Heart left ventricle (tissue), 16 donors: ENCODE results near the gene TSKU. TPM values are rescaled to one million over a fixed set of nuclear protein-coding genes. Genes with fewer than 3 reads are reported as not detected.

Experiments used
- ATAC-seq, 4 donors: fragments of 200-7000 bp; cut with Tn5 transposase; one replicate each; pipeline ENCODE4 v1.9.1; 2020 to 2022; ENCODE audit warnings: moderate library complexity in 4 of 4, mild to moderate bottlenecking in 3 of 4, moderate number of reproducible peaks in 1 of 4
- DNase-seq, 5 donors: peaks; one replicate each; pipeline ENCODE4 v3.0.0-alpha.2; 2020
- H3K27ac ChIP-seq, 12 donors: fragments of 200-600 bp; sonication (generic) in 4 of 12; one replicate each; pipeline versions ENCODE4 v1.5.0 to v1.8.0; 2016 to 2022; ENCODE audit warnings: mild to moderate bottlenecking in 2 of 12
- H3K27me3 ChIP-seq, 9 donors: fragments of 200-600 bp; sonication (generic) in 2 of 9; one replicate each; pipeline versions ENCODE4 v1.5.1 to v1.8.0; 2016 to 2022; ENCODE audit warnings: mild to moderate bottlenecking in 3 of 9
- H3K36me3 ChIP-seq, 9 donors: fragments of 200-600 bp; sonication (generic) in 2 of 9; one replicate each; pipeline versions ENCODE4 v1.5.0 to v1.8.0; 2018 to 2022; ENCODE audit warnings: mild to moderate bottlenecking in 2 of 9
- H3K4me1 ChIP-seq, 12 donors: fragments of 200-600 bp; sonication (generic) in 4 of 12; one replicate each; pipeline versions ENCODE4 v1.5.0 to v1.8.0; 2016 to 2022; ENCODE audit warnings: mild to moderate bottlenecking in 3 of 12
- H3K4me3 ChIP-seq, 12 donors: fragments of 200-600 bp; sonication (generic) in 4 of 12; one replicate each; pipeline versions ENCODE4 v1.5.0 to v1.8.0; 2017 to 2022; ENCODE audit warnings: mild to moderate bottlenecking in 9 of 12, moderate library complexity in 4 of 12
- H3K9me3 ChIP-seq, 12 donors: fragments of 200-600 bp; sonication (generic) in 4 of 12; one replicate each; pipeline versions ENCODE4 v1.5.0 to v1.8.0; 2016 to 2022; ENCODE audit warnings: mild to moderate bottlenecking in 1 of 12
- POLR2A ChIP-seq, 2 donors: fragments of 450-650 bp; IDR thresholded peaks; one replicate each; pipeline ENCODE4 v1.6.1; 2017; ENCODE audit warnings: antibody characterized with exemption in 2 of 2, mild to moderate bottlenecking in 2 of 2, moderate library complexity in 2 of 2
- WGBS, 4 donors: extraction: QIAGEN DNeasy Blood & Tissue Kit in 2 of 4; methylation state at CpG; one replicate each; pipeline versions ENCODE4 v1.1.5 to v1.1.7; 2013 to 2018; 5-methylcytosine and 5-hydroxymethylcytosine counted together
- intact Hi-C, 10 donors: fragments of 100-400 bp; cut with DNase I; formaldehyde crosslinking; loops; one replicate each; pipeline versions ENCODE4 v1.11.1 to v1.14.2; 2022
- polyA plus RNA-seq, 2 donors: library from polyadenylated mRNA; stranded (reverse); fragments of 200-250 nt; gene quantifications; one replicate each; pipeline ENCODE4 v1.2.3, GENCODE V29; 2013
- total RNA-seq, 9 donors: library from RNA; depleted of rRNA in 2 of 9; stranded (reverse); fragments of >200 nt in 2 of 9; fragmentation: NEBNext Ultra II Directional in 3 of 9; extraction: Animal tissue kit (Norgen Biotek cat#: 25700) in 3 of 9; gene quantifications; one replicate each; pipeline versions ENCODE4 v1.1.0 to v1.2.4, GENCODE V29; 2016 to 2023
- TF ChIP-seq, protein P1 (sequence below), 12 donors: fragments of 200-600 bp; sonication (generic) in 4 of 12; IDR thresholded peaks; one replicate each; pipeline versions ENCODE4 v1.5.0 to v1.8.0; 2018 to 2022; ENCODE audit warnings: antibody characterized with exemption in 12 of 12, mild to moderate bottlenecking in 5 of 12
- donor health status: ischemic (EF 13 %, LVEDD 7.1; RV severe dilation, severe dysfunction).
- donor health status: healthy with polysubstance abuse.
- donor health status: DM: no; HTN: yes; CAD: no.
- donor health status: DM: no; HTN: no; CAD: no.
- donor health status: ischemic (EF 25% LVEDD 6.9; RV normal size, moderate dysfunction).
- donor health status: ischemic (EF 25% LVEDD 5.7; RV mildly dilated, moderate dysfunction).
- donor health status: healthy.
- donor health status: DM: yes; HTN: yes; CAD: no.
- donor health status: ischemic (EF 35%, LVEDD 5.7; RV mildly dilated, moderate dysfunction).
- donor health status: nonischemic (EF 11% LVEDD 7.7; RV severe dilation, severe dysfunction).
- donor health status: DM: yes; HTN: yes; CAD: no.
- donor health status: PGD.
- donor health status: ischemic (EF 29% LVEDD 5.4; RV normal size, mild dysfunction).
- donor health status: nonischemic (EF 23%, LVEDD 6.1; RV moderate dilation, normal function).

Gene TSKU
- total and polyA plus RNA-seq, 11 donors: 4.5 to 39.8 (median 11.2) TPM

GRCh38 chr11:76803811-76804600 is 20.9 kb downstream of the TSKU start:
- no peaks in the 10 kb centered on the region for H3K36me3 ChIP-seq
- WGBS, 4 donors: 87 to 92% (median 89%) methylated on average over 10 of the region's 10 CpGs
- no peaks in the 10 kb centered on the region for H3K27me3 ChIP-seq
- DNase-seq: peak in 2 of 5 donors; percentile 2 to 33
- H3K9me3 ChIP-seq: no peaks in the 10 kb centered on the region
- H3K27ac ChIP-seq: no peak overlapping the region
- intact Hi-C loops: loop anchor here in 3 of 10 donors (10.0 kb wide), 3 partner anchors 51 to 231 kb away; partner anchors contain the start of genes B3GNT6 (in 2 of the 3) and ACER3 (in 1 of the 3)
- H3K4me1 ChIP-seq: peaks cover 0 to 30% (median 13%) of the 10 kb centered on the region in 12 donors
- TF ChIP-seq POLR2A (IDR thresholded peaks at IDR 0.05): no peak
- TF ChIP-seq, protein P1, sequence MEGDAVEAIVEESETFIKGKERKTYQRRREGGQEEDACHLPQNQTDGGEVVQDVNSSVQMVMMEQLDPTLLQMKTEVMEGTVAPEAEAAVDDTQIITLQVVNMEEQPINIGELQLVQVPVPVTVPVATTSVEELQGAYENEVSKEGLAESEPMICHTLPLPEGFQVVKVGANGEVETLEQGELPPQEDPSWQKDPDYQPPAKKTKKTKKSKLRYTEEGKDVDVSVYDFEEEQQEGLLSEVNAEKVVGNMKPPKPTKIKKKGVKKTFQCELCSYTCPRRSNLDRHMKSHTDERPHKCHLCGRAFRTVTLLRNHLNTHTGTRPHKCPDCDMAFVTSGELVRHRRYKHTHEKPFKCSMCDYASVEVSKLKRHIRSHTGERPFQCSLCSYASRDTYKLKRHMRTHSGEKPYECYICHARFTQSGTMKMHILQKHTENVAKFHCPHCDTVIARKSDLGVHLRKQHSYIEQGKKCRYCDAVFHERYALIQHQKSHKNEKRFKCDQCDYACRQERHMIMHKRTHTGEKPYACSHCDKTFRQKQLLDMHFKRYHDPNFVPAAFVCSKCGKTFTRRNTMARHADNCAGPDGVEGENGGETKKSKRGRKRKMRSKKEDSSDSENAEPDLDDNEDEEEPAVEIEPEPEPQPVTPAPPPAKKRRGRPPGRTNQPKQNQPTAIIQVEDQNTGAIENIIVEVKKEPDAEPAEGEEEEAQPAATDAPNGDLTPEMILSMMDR (IDR thresholded peaks at IDR 0.05): no peak
- peak in 1 of 4 donors; percentile 2 for ATAC-seq
- no peak overlapping the region for H3K4me3 ChIP-seq

- H3K27ac ChIP-seq: no peak overlapping the region
- H3K4me1 ChIP-seq: peaks cover 0 to 22% (median 7%) of the 10 kb centered on the region in 12 donors
- whole genome bisulfite sequencing, 4 donors: 48 to 52% (median 50%) methylated on average over 8 of the region's 8 CpGs
- intact Hi-C loops: loop anchor here in 7 of 10 donors (5.0 to 10.0 kb wide), 6 partner anchors 49 to 287 kb away; partner anchors contain the start of genes ACER3 (in 2 of the 7) and B3GNT6 (in 2 of the 7)
- H3K9me3 ChIP-seq: no peaks in the 10 kb centered on the region
- DNase-seq (peak in 2 of 5 donors; percentile 17 to 19), ATAC-seq (no peak)
- H3K27me3 ChIP-seq: no peaks in the 10 kb centered on the region
- no peaks in the 10 kb centered on the region for H3K36me3 ChIP-seq
- no peak overlapping the region for H3K4me3 ChIP-seq
- TF ChIP-seq, protein P1 (IDR thresholded peaks at IDR 0.05): no peak
- no peak for TF ChIP-seq POLR2A (IDR thresholded peaks at IDR 0.05)
These were observed 22.2 kb downstream of the TSKU start for GRCh38 chr11:76805206-76805913.

- H3K4me1 ChIP-seq: peaks cover 0 to 27% (median 7%) of the 10 kb centered on the region in 12 donors
- peak in 2 of 5 donors; percentile 3 to 11 for DNase-seq
- TF ChIP-seq, protein P1 (IDR thresholded peaks at IDR 0.05): no peak
- TF ChIP-seq POLR2A (IDR thresholded peaks at IDR 0.05): no peak
- no peaks in the 10 kb centered on the region for H3K36me3 ChIP-seq
- H3K9me3 ChIP-seq: no peaks in the 10 kb centered on the region
- 95 to 97% (median 96%) methylated on average over 7 of the region's 7 CpGs for WGBS, 4 donors
- intact Hi-C loops: loop anchor here in 7 of 10 donors (2.0 to 10.0 kb wide), 9 partner anchors 49 to 286 kb away; partner anchors contain the start of genes ACER3 (in 2 of the 7) and B3GNT6 (in 2 of the 7)
- ATAC-seq: no peak
- H3K27me3 ChIP-seq: no peaks in the 10 kb centered on the region
- H3K27ac ChIP-seq: no peak overlapping the region
- H3K4me3 ChIP-seq: no peak overlapping the region
These were observed 23.0 kb downstream of the TSKU start for GRCh38 chr11:76806131-76806530.
